CD4-positive, alpha-beta T cell (primary cell): ENCODE data around the gene GSTA1. TPM values are rescaled to one million over a fixed set of nuclear protein-coding genes. Genes with fewer than 3 reads are reported as not detected.
"Not testable (repeated sequence)": the region's sequence is repeated elsewhere in the genome, so short reads cannot be mapped to it uniquely, and the experiment has no call there.

ENCODE experiments used
- ATAC-seq: fragments of 200-7000 bp; cut with Tn5 transposase; one replicate; pipeline ENCODE4 v1.10.0; 2022; ENCODE audit warnings: mild to moderate bottlenecking; ENCODE audit not compliant: poor library complexity
- CTCF ChIA-PET: fragments of 350-600 bp; sonication (Branson Sonifier 250); formaldehyde crosslinking; loops from one replicate; lab custom pipeline; 2021; ENCODE audit warnings: antibody characterized with exemption, inconsistent platforms; lab: Charles Lee
- POLR2A ChIA-PET: fragments of 350-600 bp; sonication (Branson Sonifier 250); formaldehyde crosslinking; loops from one replicate; lab custom pipeline; 2021; ENCODE audit warnings: antibody characterized with exemption, inconsistent platforms; lab: Charles Lee
- DNase-seq, 14 experiments: peaks; one replicate each; pipeline ENCODE4 v3.0.0-alpha.2; 2013 to 2020; ENCODE audit warnings: mixed read lengths in 2 of 14
- H3K27ac ChIP-seq, 2 donors: one replicate each; pipeline versions ENCODE4 v1.5.1 to v1.7.0; 2013; ENCODE audit warnings: low read length in 2 of 2, low read depth in 1 of 2, mild to moderate bottlenecking in 1 of 2
- H3K27me3 ChIP-seq, 2 experiments: 1 replicate in 1 of 2; 2 replicates in 1 of 2; pipeline versions ENCODE4 v1.6.1 to v1.7.0; 2013; ENCODE audit warnings: low read length in 2 of 2, control low read depth in 1 of 2, mild to moderate bottlenecking in 1 of 2, moderate library complexity in 1 of 2; ENCODE audit not compliant: insufficient read depth in 2 of 2, control insufficient read depth in 1 of 2
- H3K36me3 ChIP-seq: one replicate; pipeline ENCODE4 v1.6.1; 2013; ENCODE audit warnings: low read length, control low read depth; ENCODE audit not compliant: insufficient read depth
- H3K4me1 ChIP-seq: one replicate; pipeline ENCODE4 v1.6.1; 2013; ENCODE audit warnings: low read length, control low read depth; ENCODE audit not compliant: insufficient read depth
- H3K4me3 ChIP-seq: one replicate; pipeline ENCODE4 v1.5.1; 2013; ENCODE audit warnings: mild to moderate bottlenecking, low read length, moderate library complexity
- H3K9me3 ChIP-seq, 2 experiments: 1 replicate in 1 of 2; 2 replicates in 1 of 2; pipeline versions ENCODE4 v1.6.1 to v1.7.0; 2013; ENCODE audit warnings: low read length in 2 of 2, mild to moderate bottlenecking in 2 of 2, control low read depth in 1 of 2, moderate library complexity in 1 of 2; ENCODE audit not compliant: control insufficient read depth in 1 of 2, insufficient read depth in 1 of 2
- H3K27ac Mint-ChIP-seq: one replicate; pipeline ENCODE4 v1.8.0; 2020; ENCODE audit warnings: mixed read lengths
- H3K27me3 Mint-ChIP-seq: one replicate; pipeline ENCODE4 v1.8.0; 2021; ENCODE audit warnings: mixed read lengths
- H3K36me3 Mint-ChIP-seq: one replicate; pipeline ENCODE4 v1.8.0; 2021; ENCODE audit warnings: low read depth, mixed read lengths
- H3K4me1 Mint-ChIP-seq: one replicate; pipeline ENCODE4 v1.8.0; 2021; ENCODE audit warnings: low read depth, mixed read lengths
- H3K4me3 Mint-ChIP-seq: one replicate; pipeline ENCODE4 v1.8.0; 2020; ENCODE audit warnings: mild to moderate bottlenecking, mixed read lengths
- H3K9me3 Mint-ChIP-seq: one replicate; pipeline ENCODE4 v1.8.0; 2020; ENCODE audit warnings: mixed read lengths
- intact Hi-C, 2 experiments: fragments of 100-400 bp; cut with DNase I in 1 of 2; cut with micrococcal nuclease in 1 of 2; formaldehyde crosslinking; loops; one replicate each; pipeline versions ENCODE4 v1.15.1 to v1.9.0; 2023 to 2025; cut with DNase I, micrococcal nuclease
- total RNA-seq, 174 experiments: library from RNA in 2 of 174; stranded (reverse) in 2 of 174; gene quantifications; one replicate each; pipeline ENCODE4 v1.2.3 and lab custom pipeline; 2021 to 2026
- TF ChIP-seq, protein P1 (sequence below): fragments of 200-600 bp; IDR thresholded peaks from one replicate; pipeline ENCODE4 v1.8.0; 2022; ENCODE audit warnings: antibody characterized with exemption, mild to moderate bottlenecking

The GSTA1 gene
- total RNA-seq, 2 experiments from 2014 or later: not detected

DNA sequence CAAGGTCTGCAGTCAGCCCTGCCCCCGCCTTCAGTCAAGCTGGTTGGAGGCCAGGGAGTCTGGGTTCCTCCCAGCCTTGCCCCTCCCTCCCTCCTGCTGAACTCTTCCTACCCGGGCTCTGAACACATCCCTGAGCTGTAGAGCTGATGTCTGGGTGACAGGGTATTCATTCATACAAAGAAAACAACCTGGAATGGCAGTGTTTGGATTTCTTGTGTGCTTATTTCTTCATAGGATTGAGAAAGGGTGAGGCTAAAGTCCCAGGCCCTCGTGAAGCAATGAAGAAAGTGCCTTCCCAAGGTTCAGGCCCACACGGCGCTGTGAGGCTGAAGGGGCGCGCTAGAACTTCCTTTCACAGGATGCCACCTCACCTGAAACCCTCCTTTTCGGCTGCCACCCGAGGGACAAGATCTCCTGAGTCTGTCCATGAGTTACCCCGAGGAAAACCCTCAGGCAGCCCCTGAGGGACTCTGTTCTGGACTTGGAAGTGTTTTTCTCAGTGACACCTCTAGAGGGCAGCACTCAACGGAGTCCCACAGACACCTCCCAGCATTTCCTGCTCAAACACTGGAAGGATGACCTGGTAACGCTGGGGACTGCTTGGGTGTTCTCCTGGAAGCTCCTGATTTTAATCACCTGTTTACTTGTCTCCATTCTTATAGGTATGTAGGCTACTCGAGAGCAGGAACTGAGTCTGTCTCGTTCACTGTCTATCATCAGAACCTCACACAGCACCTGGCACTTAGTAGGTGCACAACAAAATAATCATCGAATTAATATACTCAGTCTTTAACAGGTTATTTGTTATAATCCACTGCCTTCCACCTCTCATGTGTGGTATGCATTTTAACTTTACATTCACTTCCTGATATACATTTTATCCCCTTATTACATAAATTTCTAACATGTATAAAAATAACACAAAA lies 11.8 kb upstream of the GSTA1 start:
- intact Hi-C loops: loop anchor here in 1 of 2 experiments (10.0 kb wide), 1 partner anchor 669 kb away; no protein-coding TSS in a partner anchor
- DNase-seq (peak in 10 of 14 experiments; percentile 9 to 55 (median 16)), ATAC-seq (peak; percentile 69)
- peaks cover 0 to 2% of the 10 kb centered on the region in 2 experiments for H3K27me3 ChIP-seq
- Mint-ChIP-seq H3K9me3 (no peaks in the 10 kb centered on the region), H3K4me3 (no peak overlapping the region), H3K4me1 (no peaks in the 10 kb centered on the region), H3K36me3 (no peaks in the 10 kb centered on the region), H3K27ac (no peak overlapping the region), H3K27me3 (peaks cover 14% of the 10 kb centered on the region)
- H3K4me1 ChIP-seq: peaks cover 4% of the 10 kb centered on the region
- no peaks in the 10 kb centered on the region for H3K36me3 ChIP-seq
- ChIA-PET CTCF (no interaction called here), POLR2A (no interaction called here)
- no peak overlapping the region for H3K4me3 ChIP-seq
- TF ChIP-seq, protein P1, sequence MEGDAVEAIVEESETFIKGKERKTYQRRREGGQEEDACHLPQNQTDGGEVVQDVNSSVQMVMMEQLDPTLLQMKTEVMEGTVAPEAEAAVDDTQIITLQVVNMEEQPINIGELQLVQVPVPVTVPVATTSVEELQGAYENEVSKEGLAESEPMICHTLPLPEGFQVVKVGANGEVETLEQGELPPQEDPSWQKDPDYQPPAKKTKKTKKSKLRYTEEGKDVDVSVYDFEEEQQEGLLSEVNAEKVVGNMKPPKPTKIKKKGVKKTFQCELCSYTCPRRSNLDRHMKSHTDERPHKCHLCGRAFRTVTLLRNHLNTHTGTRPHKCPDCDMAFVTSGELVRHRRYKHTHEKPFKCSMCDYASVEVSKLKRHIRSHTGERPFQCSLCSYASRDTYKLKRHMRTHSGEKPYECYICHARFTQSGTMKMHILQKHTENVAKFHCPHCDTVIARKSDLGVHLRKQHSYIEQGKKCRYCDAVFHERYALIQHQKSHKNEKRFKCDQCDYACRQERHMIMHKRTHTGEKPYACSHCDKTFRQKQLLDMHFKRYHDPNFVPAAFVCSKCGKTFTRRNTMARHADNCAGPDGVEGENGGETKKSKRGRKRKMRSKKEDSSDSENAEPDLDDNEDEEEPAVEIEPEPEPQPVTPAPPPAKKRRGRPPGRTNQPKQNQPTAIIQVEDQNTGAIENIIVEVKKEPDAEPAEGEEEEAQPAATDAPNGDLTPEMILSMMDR: peak; percentile 64
- no peaks in the 10 kb centered on the region for H3K9me3 ChIP-seq
- H3K27ac ChIP-seq: no peak overlapping the region

DNA sequence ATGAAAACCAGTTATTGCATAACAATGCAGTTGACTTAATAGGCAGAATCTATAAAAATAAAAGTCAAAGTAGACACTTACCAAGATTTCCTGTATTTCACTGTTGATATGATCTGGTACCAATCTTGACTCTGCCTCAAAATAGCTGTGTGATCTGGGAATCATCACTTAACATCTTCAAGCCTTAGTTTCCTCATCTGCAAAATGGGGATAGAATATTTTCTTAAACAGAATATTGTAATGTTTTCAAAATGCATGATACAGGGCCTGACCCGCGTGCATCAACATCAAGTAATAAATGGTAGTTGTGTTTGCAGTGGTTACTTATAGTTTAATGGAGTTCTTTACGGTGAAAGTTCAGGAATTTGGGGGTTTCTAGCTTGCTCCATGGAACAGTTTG lies 10.9 kb upstream of the GSTA1 start:
- H3K4me3 ChIP-seq, H3K4me1 ChIP-seq, H3K36me3 Mint-ChIP-seq, H3K27ac Mint-ChIP-seq, ATAC-seq, H3K27me3 ChIP-seq, H3K4me1 Mint-ChIP-seq, H3K9me3 Mint-ChIP-seq, DNase-seq, H3K36me3 ChIP-seq, POLR2A ChIA-PET, H3K27ac ChIP-seq, H3K4me3 Mint-ChIP-seq, H3K9me3 ChIP-seq, CTCF ChIA-PET: not testable (repeated sequence)
- intact Hi-C loops: loop anchor here in 1 of 2 experiments (10.0 kb wide), 1 partner anchor 670 kb away; no protein-coding TSS in a partner anchor
- H3K27me3 Mint-ChIP-seq: peaks cover 14% of the 10 kb centered on the region

DNA sequence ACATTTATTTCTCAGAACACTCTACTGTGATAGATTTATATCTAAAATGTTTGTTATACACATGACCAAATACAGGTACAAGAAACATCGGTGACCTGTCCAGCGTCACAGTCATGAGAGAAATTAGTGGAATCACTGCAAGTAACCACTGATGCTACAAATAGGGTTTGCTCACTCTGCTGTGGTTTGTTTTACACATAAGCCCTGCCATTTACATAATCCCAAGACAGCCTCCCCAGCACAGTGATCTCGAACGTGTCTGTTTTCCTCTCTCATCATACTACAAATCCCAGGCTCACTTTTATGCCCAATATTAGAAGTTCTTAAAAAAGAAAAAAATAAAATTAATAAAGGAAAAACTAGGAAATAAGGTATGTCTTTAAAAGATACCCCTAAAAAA lies 6.2 kb upstream of the GSTA1 start:
- CTCF ChIA-PET, H3K27ac ChIP-seq, DNase-seq, H3K4me3 ChIP-seq, H3K4me3 Mint-ChIP-seq, H3K4me1 Mint-ChIP-seq, H3K27ac Mint-ChIP-seq, H3K9me3 Mint-ChIP-seq, H3K27me3 ChIP-seq, POLR2A ChIA-PET, H3K9me3 ChIP-seq, H3K36me3 Mint-ChIP-seq, H3K36me3 ChIP-seq, ATAC-seq, H3K4me1 ChIP-seq: not testable (repeated sequence)
- intact Hi-C loops: loop anchor here in 1 of 2 experiments (10.0 kb wide), 1 partner anchor 675 kb away; no protein-coding TSS in a partner anchor
- peaks cover 41% of the 10 kb centered on the region for H3K27me3 Mint-ChIP-seq

DNA sequence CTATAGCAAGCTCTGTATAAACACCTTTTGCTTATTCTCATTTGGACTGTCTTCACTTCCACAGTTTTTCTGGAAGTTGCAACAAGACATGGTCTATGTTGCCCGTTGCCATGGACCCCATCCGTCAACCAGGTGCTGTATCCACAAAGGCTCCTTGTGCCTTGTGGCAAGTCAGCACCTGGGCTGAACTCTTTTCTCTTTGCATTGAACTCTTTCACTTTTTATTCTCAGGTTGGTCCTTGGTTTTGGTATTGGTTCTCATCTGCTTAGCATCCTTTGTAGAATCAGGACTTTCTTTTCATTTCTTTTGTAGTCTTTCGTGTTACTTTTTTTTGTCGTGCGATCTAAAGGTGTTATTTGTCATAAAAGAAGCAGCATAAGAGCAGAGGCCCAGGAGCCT lies 5.0 kb upstream of the GSTA1 start:
- Histone ChIP-seq H3K9me3 (no peaks in the 10 kb centered on the region), H3K27me3 (peaks cover 0 to 3% of the 10 kb centered on the region in 2 experiments), H3K4me3 (no peak overlapping the region), H3K36me3 (no peaks in the 10 kb centered on the region), H3K27ac (no peak overlapping the region), H3K4me1 (no peaks in the 10 kb centered on the region)
- no peak for ATAC-seq
- ChIA-PET POLR2A (no interaction called here), CTCF (no interaction called here)
- Mint-ChIP-seq H3K4me1 (no peaks in the 10 kb centered on the region), H3K9me3 (no peaks in the 10 kb centered on the region), H3K36me3 (no peaks in the 10 kb centered on the region), H3K27me3 (peaks cover 50% of the 10 kb centered on the region), H3K4me3 (no peak overlapping the region), H3K27ac (no peak overlapping the region)
- DNase-seq: no peak
- TF ChIP-seq, protein P1: no peak
- intact Hi-C loops: no loop called here
